ENCODE measurements around the gene PAK3.

Gene PAK3

GRCh38 chrX:111265486-111265885, 169.5 kb downstream of the PAK3 start:
- DNase-seq = no peak

- no peak for DNase-seq
Measured at GRCh38 chrX:111268506-111268905, 172.5 kb downstream of the PAK3 start.

GRCh38 chrX:111270339-111270738, 174.3 kb downstream of the PAK3 start, which contains the start of gene CAPN6:
Gene CAPN6 (minus strand): TSS chrX:111270483. CDS start chrX:111263936, 6,547 bp downstream.
- DNase-seq = no peak

Data from T1000 (cell line).